A673 (cell line): ENCODE measurements around the gene MNAT1. TPM values are rescaled to one million over a fixed set of nuclear protein-coding genes. Genes with fewer than 3 reads are reported as not detected.

ENCODE experiments used
- BruUV-seq: library from RNA; stranded (reverse); fragments of 400-500 nt; replicated peaks from 2 replicates; lab custom pipeline; 2021; lab: Mats Ljungman, UMichigan
- CTCF ChIA-PET: fragments of 300-600 bp; sonication (Branson Sonifier 250); formaldehyde crosslinking; loops from one replicate; lab custom pipeline; 2022; ENCODE audit warnings: antibody characterized with exemption; lab: Charles Lee
- POLR2A ChIA-PET: fragments of 300-600 bp; sonication (Branson Sonifier 250); formaldehyde crosslinking; loops from one replicate; lab custom pipeline; 2022; ENCODE audit warnings: antibody characterized with exemption; ENCODE audit not compliant: low non-redundant PET; lab: Charles Lee
- DNase-seq: peaks from one replicate; pipeline ENCODE4 v3.0.0-alpha.2; 2015; ENCODE audit warnings: low spot score
- H3K27ac ChIP-seq: fragments of 200-600 bp; sonication (generic); 2 replicates; pipeline ENCODE4 v1.5.1; 2016; ENCODE audit warnings: mixed run types, low read depth, mild to moderate bottlenecking, mixed read lengths, antibody characterized with exemption, low read length; ENCODE audit not compliant: poor library complexity, severe bottlenecking
- H3K27me3 ChIP-seq: fragments of 200-600 bp; sonication (generic); replicated peaks from 2 replicates; pipeline ENCODE4 v1.6.1; 2017; ENCODE audit warnings: mixed run types, low read depth, mild to moderate bottlenecking, mixed read lengths, antibody characterized with exemption, low read length; ENCODE audit not compliant: insufficient read depth, poor library complexity
- H3K36me3 ChIP-seq: fragments of 200-600 bp; sonication (generic); 2 replicates; pipeline ENCODE4 v1.6.1; 2016; ENCODE audit warnings: mixed run types, mild to moderate bottlenecking, mixed read lengths, antibody characterized with exemption, low read length; ENCODE audit not compliant: insufficient read depth, poor library complexity, severe bottlenecking
- H3K4me1 ChIP-seq: fragments of 200-600 bp; sonication (generic); 2 replicates; pipeline ENCODE4 v1.6.1; 2017; ENCODE audit warnings: mixed run types, mild to moderate bottlenecking, mixed read lengths, antibody characterized with exemption, low read length; ENCODE audit not compliant: insufficient read depth, poor library complexity, severe bottlenecking
- H3K4me3 ChIP-seq: fragments of 200-600 bp; sonication (generic); 2 replicates; pipeline ENCODE4 v1.5.1; 2016; ENCODE audit warnings: low read depth, mixed run types, mild to moderate bottlenecking, mixed read lengths, low read length; ENCODE audit not compliant: poor library complexity, severe bottlenecking
- H3K9me3 ChIP-seq: fragments of 200-600 bp; sonication (generic); 2 replicates; pipeline ENCODE4 v1.6.1; 2016; ENCODE audit warnings: mixed run types, low read depth, mild to moderate bottlenecking, mixed read lengths, antibody characterized with exemption, low read length; ENCODE audit not compliant: poor library complexity, severe bottlenecking
- EZH2 ChIP-seq: fragments of 200-600 bp; sonication (generic); IDR thresholded peaks from 2 replicates; pipeline ENCODE4 v1.6.1; 2017; ENCODE audit warnings: borderline replicate concordance, low read depth, mild to moderate bottlenecking, mixed read lengths, antibody characterized with exemption, low read length; ENCODE audit not compliant: poor library complexity, severe bottlenecking
- intact Hi-C: fragments of 100-400 bp; cut with micrococcal nuclease; formaldehyde crosslinking; loops from one replicate; pipeline ENCODE4 v1.10.0; 2022; ENCODE audit not compliant: unreplicated experiment
- total RNA-seq: library from RNA; stranded (reverse); gene quantifications from 2 replicates; pipeline ENCODE4 v1.2.3, GENCODE V29; 2021
- TF ChIP-seq, protein P1 (sequence below): fragments of 300-800, 200-600 bp; sonication (generic); conservative IDR thresholded peaks from 2 replicates; pipeline ENCODE4 v1.5.1; 2017; ENCODE audit warnings: low read depth, mild to moderate bottlenecking, antibody characterized with exemption, low read length, moderate library complexity, mixed read lengths

MNAT1 gene
- total RNA-seq, 1 experiment from 2014 or later = 70.9 TPM

DNA sequence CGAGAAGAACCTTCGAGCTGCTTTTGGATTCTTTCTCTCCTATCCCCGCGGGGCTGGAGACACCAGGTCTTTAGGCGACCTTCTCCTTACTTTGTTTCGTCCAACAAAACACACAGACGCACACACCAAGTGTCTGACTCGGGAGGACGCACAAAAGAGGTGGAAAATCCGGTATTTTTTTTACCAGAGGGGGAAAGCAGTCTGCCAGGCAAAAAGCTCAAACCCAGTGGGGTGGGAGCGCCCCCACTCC lies 12.5 kb upstream of the MNAT1 start:
- peak; percentile 50 for DNase-seq
- Histone ChIP-seq H3K27ac (peak overlapping the region; percentile 79), H3K4me1 (peaks cover 9% of the 10 kb centered on the region), H3K9me3 (no peaks in the 10 kb centered on the region), H3K36me3 (peaks cover 16% of the 10 kb centered on the region), H3K4me3 (peak overlapping the region; percentile 84), H3K27me3 (no peaks in the 10 kb centered on the region)
- ChIA-PET CTCF (no interaction called here), POLR2A (no interaction called here)
- intact Hi-C loops = loop anchor here (2.0 to 5.0 kb wide), 3 partner anchors 73 to 530 kb away; partner anchors contain the start of gene SIX1
- TF ChIP-seq, protein P1, sequence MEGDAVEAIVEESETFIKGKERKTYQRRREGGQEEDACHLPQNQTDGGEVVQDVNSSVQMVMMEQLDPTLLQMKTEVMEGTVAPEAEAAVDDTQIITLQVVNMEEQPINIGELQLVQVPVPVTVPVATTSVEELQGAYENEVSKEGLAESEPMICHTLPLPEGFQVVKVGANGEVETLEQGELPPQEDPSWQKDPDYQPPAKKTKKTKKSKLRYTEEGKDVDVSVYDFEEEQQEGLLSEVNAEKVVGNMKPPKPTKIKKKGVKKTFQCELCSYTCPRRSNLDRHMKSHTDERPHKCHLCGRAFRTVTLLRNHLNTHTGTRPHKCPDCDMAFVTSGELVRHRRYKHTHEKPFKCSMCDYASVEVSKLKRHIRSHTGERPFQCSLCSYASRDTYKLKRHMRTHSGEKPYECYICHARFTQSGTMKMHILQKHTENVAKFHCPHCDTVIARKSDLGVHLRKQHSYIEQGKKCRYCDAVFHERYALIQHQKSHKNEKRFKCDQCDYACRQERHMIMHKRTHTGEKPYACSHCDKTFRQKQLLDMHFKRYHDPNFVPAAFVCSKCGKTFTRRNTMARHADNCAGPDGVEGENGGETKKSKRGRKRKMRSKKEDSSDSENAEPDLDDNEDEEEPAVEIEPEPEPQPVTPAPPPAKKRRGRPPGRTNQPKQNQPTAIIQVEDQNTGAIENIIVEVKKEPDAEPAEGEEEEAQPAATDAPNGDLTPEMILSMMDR = no peak
- no peak for TF ChIP-seq EZH2
- no TSS peak for BruUV-seq

GRCh38 chr14:60722357-60723115 lies 12.0 kb upstream of the MNAT1 start:
- H3K27me3 ChIP-seq = no peaks in the 10 kb centered on the region
- peak overlapping the region; percentile 84 for H3K4me3 ChIP-seq
- no TSS peak for BruUV-seq
- H3K4me1 ChIP-seq = peaks cover 9% of the 10 kb centered on the region
- peak; percentile 82 for DNase-seq
- peak overlapping the region; percentile 79 for H3K27ac ChIP-seq
- TF ChIP-seq, protein P1 = no peak
- no peak for TF ChIP-seq EZH2
- H3K9me3 ChIP-seq = no peaks in the 10 kb centered on the region
- POLR2A ChIA-PET = interaction anchor here (0.5 kb wide), 1 partner anchor 433 kb away, joined by 3 read pairs; no protein-coding TSS in a partner anchor
- CTCF ChIA-PET = no interaction called here
- intact Hi-C loops = loop anchor here (2.0 to 5.0 kb wide), 3 partner anchors 74 to 530 kb away; partner anchors contain the start of gene SIX1
- peaks cover 16% of the 10 kb centered on the region for H3K36me3 ChIP-seq

- no peaks in the 10 kb centered on the region for H3K27me3 ChIP-seq
- TF ChIP-seq, protein P1 = 0 out of 2 replicates have a peak, but pooled peaks have one; percentile 9
- TF ChIP-seq EZH2 = no peak
- ChIA-PET CTCF (no interaction called here), POLR2A (no interaction called here)
- peaks cover 9% of the 10 kb centered on the region for H3K4me1 ChIP-seq
- no peaks in the 10 kb centered on the region for H3K9me3 ChIP-seq
- BruUV-seq = no TSS peak
- DNase-seq = peak; percentile 64
- H3K36me3 ChIP-seq = peaks cover 16% of the 10 kb centered on the region
- intact Hi-C loops = loop anchor here (2.0 to 5.0 kb wide), 3 partner anchors 75 to 529 kb away; partner anchors contain the start of gene SIX1
- peak overlapping the region; percentile 79 for H3K27ac ChIP-seq
- H3K4me3 ChIP-seq = peak overlapping the region; percentile 84
Observed at GRCh38 chr14:60723116-60723906, 11.2 kb upstream of the MNAT1 start.
